Measurements from ENCODE around the gene TTC19.

Gene TTC19

GRCh38 chr17:15999141-15999973 lies at the start of gene TTC19, which contains the start of gene ZSWIM7:
TSS of gene TTC19 (plus strand) at chr17:15999824. CDS start at chr17:15999849, 25 bp downstream.
TSS of gene ZSWIM7 (minus strand) at chr17:15999704. CDS start at chr17:15999594, 110 bp downstream.
- DNase-seq (ENCODE audit: low read depth), result peak; percentile 94

GRCh38 chr17:15951368-15952047 lies 48.1 kb upstream of the TTC19 start:
- DNase-seq (ENCODE audit: low read depth), result no peak

- no peak for DNase-seq (ENCODE audit: low read depth)
Measured at GRCh38 chr17:15952048-15952532, 47.5 kb upstream of the TTC19 start.

GRCh38 chr17:15952916-15953790 lies 46.5 kb upstream of the TTC19 start:
- DNase-seq (ENCODE audit: low read depth), result no peak

- DNase-seq (ENCODE audit: low read depth), result peak; percentile 86
Measured at GRCh38 chr17:15954222-15954621, 45.4 kb upstream of the TTC19 start.

- DNase-seq (ENCODE audit: low read depth), result peak; percentile 60
Measured at GRCh38 chr17:15955793-15956541, 43.7 kb upstream of the TTC19 start.

- no peak for DNase-seq (ENCODE audit: low read depth)
Measured at GRCh38 chr17:15957206-15957605, 42.4 kb upstream of the TTC19 start.

- no peak for DNase-seq (ENCODE audit: low read depth)
Measured at GRCh38 chr17:15957608-15958307, 41.9 kb upstream of the TTC19 start.

GRCh38 chr17:15958484-15958854 lies 41.2 kb upstream of the TTC19 start:
- DNase-seq (ENCODE audit: low read depth), result no peak

GRCh38 chr17:15963670-15964110 lies 35.9 kb upstream of the TTC19 start:
- peak; percentile 65 for DNase-seq (ENCODE audit: low read depth)

- no peak for DNase-seq (ENCODE audit: low read depth)
Measured at GRCh38 chr17:15965528-15965927, 34.1 kb upstream of the TTC19 start.

GRCh38 chr17:15966183-15966878 lies 33.3 kb upstream of the TTC19 start:
- DNase-seq (ENCODE audit: low read depth), result peak; percentile 37

GRCh38 chr17:15966879-15967248 lies 32.8 kb upstream of the TTC19 start:
- no peak for DNase-seq (ENCODE audit: low read depth)

GRCh38 chr17:15967706-15968399 lies 31.8 kb upstream of the TTC19 start:
- no peak for DNase-seq (ENCODE audit: low read depth)

- DNase-seq (ENCODE audit: low read depth), result no peak
Measured at GRCh38 chr17:15969463-15969862, 30.2 kb upstream of the TTC19 start.

- DNase-seq (ENCODE audit: low read depth), result no peak
Measured at GRCh38 chr17:15970500-15970899, 29.1 kb upstream of the TTC19 start.

- DNase-seq (ENCODE audit: low read depth), result peak; percentile 42
Measured at GRCh38 chr17:15971098-15971678, 28.4 kb upstream of the TTC19 start.

GRCh38 chr17:15971882-15972281 lies 27.7 kb upstream of the TTC19 start:
- no peak for DNase-seq (ENCODE audit: low read depth)

- DNase-seq (ENCODE audit: low read depth), result no peak
Measured at GRCh38 chr17:15972497-15972951, 27.1 kb upstream of the TTC19 start.

All from amniotic epithelial cell (primary cell).